COLO668 (cell line): ENCODE results near the gene MUSTN1.

Experiments
- DNase-seq: peaks from one replicate; lab custom pipeline; 2025; ENCODE audit not compliant: unreplicated experiment; lab: John Stamatoyannopoulos, UW

MUSTN1 gene

DNA sequence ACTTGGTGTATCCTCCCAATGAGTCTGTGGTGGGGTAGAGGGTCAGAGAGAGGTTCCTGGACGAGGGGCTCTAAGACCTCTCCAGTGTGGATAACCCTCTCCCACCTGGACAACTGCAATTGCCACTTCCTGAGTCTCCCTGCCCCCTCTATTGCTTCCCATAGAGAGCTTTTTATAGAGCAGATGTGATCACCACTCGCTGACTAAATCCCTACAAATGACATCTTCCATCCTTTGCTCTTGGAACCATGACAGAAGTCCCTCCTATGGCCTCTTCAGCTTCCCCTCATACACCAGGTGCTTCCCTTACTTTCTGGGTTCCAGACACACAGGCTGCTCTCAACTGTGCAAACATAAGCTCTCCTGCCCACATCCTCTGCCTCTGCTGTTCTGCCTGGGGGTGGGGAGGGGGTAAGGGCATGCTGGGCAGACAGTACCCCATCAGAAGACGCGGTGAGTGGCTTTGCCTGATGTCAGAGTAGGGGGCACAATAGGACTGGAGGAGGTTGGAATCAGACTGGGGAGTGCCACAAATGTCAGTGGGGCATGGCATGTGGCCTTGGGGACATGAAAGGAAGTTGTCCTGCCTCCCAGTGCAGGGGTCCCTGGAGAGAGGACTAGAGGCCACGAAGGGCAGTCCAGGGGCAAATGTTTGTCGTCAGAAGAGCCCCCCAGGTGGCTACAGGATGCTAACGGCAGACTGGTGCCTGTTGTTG, 25.0 kb downstream of the MUSTN1 start:
- peak; percentile 13 for DNase-seq

DNA sequence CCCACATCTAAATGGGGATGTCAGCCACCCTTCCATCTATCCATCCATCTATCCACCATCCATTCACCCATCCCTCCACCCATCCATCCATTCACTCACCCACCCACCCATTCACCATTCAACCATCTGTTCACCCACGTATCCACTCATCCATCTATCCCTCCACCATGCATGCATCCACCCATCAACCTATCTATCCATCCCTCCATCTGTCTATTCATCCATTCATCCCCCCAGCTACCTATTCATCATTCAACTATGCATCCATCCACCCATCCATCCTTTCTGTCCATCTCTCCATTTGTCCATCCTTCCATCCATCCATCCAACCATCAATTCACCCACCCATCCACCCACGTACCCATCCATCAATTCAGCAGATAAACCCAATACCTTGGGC, 25.7 kb downstream of the MUSTN1 start:
- no peak for DNase-seq

DNA sequence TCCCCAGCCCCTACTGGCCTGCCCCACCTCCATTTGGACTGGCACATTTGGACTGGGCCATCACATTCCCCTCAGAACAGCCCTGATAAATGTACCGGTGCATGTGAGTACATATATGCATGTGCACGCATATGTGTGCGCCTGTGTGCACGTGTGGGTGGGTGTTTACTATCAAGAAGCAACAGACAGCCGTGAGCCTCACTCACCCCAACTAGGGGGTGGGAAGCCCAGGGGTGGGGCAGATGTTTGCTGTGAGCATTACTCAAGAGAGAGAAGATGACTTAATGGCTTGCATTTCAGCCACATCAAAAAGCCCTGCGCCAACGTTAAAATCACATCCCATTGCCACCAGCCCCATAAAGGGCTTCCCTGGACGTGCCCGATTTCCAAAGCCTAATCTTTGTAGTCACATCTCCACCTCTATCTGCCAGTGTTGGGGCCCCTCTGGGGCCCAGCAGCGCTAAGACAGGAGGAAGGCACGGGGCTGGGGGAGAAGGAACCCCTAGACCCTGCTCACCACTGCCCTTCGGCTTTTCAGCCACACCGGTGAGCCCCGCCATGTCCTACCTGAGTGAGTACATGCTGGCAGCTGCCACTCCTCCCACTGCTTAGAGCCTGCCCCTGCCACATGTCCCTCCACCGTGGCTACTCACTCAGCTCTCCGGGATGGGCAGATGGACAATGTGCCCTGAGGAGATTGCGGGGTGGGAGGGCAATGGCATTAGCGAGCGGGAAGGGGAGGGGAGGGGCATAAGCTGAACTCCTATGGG, 29.4 kb downstream of the MUSTN1 start:
- no peak for DNase-seq

DNA sequence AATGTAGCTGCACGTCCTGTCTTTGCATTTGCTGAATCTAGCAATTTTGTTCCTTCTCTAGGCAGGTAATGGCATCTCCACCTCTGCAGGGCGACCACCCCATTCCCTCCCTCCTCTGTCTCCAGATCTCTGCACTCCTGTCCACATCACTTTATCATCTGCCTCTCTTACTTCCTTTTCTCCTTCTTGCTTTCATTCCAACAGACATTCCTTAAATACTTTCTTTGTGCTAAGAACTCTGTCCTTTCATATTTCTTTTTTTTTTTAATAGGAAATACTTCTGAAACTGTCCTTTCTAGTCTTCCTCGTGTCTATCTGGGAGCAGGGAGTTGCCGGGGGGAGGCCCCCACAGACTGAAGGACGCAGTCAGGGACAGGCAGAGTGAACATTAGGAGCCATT, 33.0 kb downstream of the MUSTN1 start:
- DNase-seq, result no peak

DNA sequence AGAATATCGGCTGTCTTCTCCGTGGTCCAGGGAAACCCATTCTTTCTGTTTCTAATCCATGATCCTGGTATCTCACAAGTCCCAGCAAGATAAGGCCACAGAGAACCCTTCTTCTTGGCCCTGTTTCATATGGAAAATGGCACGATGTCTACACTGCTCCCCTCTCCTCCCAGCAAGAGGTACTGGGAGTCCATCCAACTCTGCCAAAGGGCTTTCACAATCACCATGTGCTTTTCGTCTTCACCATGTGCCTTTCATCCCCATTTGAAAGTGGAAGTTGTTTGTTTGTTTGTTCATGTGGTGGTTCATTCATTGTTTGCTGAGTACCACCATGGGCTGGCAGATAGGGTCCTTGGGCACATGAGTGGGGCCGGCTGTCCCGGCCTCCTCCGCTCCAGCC, 34.7 kb downstream of the MUSTN1 start:
- DNase-seq, result no peak

DNA sequence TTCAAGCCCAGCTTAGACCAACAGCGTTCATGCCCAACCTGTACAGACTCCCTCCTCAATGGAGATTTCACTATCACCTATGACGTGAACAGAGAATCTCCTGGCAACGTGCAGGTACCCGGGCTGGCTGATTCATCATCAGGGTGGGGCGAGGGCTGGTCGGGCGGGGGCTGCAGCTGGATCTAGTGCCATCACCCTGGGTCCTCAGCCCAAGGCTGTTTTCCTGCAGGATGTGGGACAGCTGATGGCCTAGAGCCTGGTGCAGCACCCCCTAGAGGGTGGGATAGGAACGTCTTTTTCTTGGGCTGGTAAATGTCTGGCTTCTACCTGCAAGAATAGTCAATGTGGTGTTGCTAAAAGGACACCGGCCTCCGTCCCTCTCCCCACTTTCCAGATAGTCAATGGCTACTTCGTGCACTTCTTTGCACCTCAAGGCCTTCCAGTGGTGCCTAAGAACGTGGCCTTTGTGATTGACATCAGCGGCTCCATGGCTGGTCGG, 35.8 kb downstream of the MUSTN1 start:
- peak; percentile 35 for DNase-seq

DNA sequence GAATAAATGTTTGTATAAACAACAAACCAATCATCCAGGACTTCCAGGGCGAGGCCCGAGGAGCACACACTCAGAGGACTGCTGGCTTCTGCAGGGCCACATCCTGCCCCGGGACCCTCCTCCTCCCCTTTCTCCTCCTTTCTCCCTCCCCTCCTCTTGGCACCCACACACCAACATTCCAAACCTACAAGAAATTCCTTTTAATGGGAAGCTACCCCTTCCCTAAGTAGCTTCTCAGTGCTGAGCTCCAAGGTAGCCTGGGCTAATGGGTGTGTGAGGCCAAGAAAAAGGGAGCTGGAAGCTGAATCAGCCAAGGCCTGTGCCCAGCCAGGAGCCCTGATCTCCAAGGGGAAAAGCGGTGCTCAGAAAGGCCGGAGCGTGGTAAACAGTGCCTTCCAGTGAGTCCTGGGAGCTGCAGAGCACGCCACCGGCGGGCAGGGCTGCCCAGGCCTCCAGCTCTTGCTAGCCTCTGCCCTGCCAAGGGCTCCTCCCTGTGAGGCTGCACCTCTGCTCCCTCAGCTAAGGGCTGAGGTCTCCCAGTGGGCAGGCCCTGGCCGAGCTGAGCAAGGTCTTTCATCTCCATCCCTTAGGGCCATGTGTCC, 36.3 kb downstream of the MUSTN1 start:
- no peak for DNase-seq

DNA sequence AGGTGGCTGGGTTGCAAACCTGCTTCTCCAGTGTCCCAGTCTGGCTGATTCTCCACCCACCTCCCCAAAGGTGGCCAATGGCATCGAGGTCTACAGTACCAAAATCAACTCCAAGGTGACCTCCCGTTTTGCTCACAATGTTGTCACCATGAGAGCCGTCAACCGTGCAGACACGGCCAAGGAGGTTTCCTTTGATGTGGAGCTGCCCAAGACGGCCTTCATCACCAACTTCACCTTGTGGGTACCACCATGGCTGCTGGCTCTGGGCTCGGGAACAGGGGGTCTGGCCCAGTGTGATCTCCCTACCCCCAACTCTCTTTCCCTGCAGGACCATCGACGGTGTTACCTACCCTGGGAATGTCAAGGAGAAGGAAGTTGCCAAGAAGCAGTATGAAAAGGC, 38.4 kb downstream of the MUSTN1 start:
- DNase-seq, result no peak

DNA sequence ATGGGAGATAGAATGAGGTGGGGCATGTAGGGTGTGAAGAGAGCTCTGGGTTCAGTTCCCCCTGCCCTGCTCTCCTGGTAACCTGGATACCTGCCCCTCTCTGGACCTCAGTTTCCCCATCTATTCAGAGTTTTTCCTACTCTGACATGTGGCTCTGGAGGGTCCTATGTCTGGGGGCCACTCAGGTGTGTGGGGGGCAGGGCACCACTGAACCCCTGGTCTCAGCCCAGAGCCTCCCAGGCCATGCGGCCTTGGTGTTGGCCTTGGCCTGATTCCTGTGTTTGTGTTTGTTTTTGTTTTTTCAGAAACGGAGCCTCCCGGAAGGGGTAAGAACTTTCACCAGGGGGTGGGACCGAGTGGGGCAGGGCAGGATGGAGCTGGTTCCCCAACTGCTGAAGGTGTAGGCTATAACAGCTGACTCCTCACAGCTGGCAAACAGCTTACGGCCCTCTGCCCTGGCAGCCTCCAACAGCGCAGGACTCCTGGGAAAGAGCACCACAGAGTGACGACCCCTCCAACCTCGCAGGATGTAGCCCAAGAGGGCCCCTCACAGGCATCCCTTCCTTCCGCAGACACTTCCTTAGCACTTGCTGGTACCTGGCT, 39.4 kb downstream of the MUSTN1 start:
- no peak for DNase-seq

DNA sequence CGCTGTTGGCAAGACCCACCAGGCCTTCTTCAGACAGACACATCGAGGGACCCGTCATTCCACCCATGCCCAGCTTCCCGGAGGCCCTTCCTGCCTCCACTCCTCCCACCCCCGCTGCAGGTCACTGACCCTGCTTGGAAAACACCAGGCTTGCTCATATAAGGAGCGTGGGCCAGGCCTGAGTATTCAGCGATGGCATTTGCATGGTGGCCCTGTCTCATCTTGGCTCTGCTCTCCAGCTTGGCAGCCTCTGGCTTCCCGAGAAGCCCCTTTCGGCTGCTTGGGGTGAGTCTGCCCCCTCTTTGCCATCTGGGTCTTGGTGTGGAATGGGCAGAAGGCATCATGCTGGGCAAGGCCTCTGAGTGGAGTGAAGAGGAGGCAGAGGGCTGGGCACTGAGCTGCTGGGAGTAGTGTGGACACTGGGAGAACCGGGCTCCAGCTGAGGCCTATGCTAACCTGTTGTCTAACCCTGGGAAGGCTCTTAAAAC, 40.2 kb downstream of the MUSTN1 start, which contains the start of gene ITIH3:
Gene ITIH3 (plus strand): TSS at position 185 of the 488 bp plus-strand sequence. CDS start 8 bp downstream, at position 193.
- DNase-seq, result no peak

DNA sequence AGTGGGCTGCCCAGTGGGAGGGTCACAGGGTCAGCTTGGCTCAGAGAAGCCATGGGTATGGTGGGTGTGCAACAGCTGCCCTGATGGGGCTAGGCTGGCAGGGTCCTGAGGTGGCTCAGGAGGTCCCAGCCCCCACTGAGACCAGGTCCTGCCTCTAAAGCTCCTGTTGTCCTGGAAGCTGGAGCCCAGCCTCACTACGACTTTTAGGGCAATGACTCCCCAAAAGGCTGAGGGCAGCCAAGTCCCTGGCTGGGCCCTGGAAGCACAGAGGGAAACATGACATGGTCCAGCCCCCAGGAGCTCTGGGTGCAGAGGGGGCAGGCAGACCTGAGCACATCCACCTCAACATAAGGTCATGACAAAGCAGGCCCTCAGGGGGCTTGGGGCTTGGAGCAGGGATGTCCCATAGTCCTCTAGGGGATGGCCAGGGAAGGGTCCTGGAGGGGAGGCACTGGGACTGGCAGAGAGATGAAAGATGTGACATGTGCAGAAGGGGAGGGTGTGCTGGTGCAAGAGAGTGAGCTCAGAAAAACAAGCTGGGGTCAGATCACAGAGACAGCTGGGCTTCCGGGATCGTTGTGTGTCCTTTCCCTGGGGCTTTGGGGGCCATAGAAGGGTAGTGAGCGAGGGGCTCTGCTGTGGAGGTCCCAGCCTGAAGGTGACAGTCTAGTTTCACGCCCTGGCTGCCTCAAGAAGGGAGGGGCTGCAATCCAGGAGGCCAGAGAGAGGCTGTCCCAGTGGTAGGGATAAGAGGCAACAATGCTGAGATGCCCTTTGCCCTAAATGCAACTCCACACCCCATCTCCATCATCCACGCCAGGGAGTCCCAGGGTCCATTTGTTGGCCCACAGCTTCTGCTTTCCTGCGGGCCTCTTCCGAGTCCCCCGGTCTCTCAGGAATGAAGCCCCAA, 40.9 kb downstream of the MUSTN1 start:
- no peak for DNase-seq

DNA sequence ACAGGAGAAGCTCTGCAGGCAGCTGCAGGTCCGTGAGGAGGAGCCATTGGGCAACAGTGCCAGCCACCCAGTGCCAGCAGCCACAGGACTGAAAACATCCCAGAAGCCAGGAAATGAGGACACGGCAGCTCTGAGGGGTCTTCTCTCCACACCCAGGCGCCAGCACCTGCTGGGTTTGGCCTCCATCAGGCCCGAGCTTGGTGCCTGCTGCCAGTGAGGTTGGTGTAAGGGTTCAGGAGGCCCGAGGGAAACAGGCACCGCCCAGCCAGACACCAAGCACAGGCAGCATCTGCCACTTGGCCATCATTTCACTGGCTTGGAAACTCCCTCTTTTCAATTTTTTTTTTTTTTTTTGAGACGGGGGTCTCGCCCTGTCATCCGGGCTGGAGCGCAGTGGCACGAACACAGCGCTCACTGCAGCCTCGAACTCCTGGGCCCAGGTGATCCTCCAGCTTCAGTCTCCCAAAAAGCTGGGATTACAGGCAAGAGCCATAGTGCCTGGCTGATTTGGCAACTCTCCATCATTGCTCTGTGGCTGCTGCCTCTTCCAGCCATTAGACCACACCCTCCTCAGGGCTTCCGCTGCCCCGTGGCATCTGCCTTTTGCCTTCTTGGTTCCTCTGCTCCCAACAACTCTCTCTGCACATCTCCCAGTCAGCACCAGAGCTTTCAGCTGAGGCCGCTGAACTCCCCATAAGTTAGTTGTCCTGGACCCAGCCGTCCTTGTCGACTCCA, 41.7 kb downstream of the MUSTN1 start:
- DNase-seq, result no peak

DNA sequence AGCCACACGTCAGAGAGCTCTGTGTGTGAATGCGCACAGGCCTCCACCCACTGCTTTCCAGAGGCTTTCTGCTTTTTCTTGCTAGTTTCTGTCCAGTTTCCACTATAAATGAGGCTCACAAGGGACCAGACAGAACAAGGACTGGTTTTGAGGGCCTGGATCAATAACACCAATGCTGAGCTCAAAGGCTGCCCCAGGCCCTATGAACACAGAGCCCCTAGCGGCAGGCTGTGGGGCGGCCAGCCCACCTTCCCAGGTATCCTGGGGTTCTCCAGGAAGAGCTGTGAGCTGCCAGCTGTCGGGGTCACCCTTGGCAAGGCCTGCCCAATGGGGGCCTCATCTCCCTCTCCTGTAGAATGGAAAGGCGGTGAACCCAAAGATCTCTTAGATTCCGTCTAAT, 42.4 kb downstream of the MUSTN1 start:
- no peak for DNase-seq

DNA sequence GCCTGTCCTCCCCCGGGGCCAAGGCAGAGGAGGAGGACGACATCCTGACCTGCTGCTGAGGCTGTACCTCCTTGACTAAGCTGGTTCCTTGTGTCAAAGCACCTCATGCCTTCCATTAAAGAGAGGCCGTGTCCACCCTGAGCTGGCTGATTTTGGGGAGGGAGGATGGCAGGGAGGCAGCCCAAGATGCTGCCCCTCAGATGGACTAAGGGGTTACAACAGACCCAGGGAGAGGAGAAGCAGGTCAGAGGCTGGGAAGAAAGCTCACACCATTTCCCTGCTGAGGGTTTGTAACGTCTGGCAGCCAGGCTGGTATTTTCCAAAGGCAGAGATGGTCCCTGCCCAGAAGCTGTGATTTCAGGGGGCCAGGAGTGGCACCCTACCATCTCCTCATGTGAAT, 42.9 kb downstream of the MUSTN1 start:
- DNase-seq, result no peak

DNA sequence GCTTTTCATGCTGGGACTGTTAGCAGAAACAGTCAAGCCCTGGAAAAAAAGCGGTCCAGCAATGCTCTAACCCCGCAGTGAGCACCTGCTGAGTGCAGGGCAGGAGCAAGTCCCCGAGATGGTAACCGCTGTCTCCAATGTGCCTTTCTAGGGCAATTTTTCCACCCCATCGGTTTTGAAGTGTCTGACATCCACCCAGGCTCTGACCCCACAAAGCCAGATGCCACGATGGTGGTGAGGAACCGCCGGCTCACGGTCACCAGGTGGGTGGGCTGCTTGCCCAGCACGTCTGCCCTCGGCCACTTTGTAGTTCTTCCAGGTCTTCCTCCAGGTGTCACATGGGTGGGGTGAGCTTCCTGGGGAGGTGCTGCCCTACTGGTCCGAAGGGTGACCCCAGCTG, 43.5 kb downstream of the MUSTN1 start:
- DNase-seq, result no peak

DNA sequence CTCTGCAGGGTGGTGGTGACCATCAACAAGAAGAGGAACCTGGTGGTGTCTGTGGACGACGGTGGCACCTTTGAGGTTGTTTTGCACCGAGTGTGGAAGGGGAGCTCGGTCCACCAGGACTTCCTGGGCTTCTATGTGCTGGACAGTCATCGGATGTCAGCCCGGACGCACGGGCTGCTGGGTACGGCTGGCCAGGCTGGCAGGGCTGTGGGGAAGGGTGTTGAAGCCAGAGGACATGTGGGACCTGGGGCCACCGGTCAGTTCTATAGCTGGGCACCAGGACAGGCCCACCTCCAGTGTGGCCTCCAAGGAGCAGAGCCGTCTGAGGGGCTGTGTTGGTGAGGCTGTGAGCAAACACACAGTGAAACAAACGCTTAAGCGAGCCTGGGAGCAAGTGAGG, 44.1 kb downstream of the MUSTN1 start:
- no peak for DNase-seq

DNA sequence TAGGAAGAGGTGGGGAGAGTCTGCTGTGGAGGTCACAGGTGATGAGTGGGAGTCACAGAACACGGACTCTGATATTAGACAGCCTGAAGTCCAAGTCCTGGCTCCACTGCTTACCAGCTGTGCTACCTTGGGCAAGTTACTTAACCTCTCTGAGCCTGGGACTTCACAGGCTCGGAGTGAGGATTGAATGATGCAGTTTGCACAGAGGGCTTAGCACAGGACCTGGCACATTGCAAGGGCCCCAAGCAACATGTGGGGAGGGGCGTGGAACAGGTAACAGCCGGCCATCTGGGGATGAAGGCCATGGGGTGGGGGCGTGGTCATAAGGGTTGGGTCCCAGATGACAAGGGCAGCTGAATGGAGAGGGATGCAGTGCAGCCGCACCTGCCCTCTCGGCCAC, 44.5 kb downstream of the MUSTN1 start:
- DNase-seq, result no peak

DNA sequence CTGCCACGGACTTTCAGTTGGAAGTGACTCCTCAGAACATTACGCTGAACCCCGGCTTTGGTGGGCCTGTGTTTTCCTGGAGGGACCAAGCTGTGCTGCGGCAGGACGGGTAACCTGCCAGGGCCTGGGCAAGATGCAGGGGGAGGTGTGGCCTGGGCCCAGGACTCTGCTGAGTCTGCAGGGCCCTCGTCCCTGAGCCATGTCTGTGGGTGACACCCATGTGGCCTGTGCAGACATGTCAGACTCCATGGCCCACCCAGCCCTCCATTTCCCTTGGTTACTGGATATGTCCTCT, 45.1 kb downstream of the MUSTN1 start:
- DNase-seq, result no peak

DNA sequence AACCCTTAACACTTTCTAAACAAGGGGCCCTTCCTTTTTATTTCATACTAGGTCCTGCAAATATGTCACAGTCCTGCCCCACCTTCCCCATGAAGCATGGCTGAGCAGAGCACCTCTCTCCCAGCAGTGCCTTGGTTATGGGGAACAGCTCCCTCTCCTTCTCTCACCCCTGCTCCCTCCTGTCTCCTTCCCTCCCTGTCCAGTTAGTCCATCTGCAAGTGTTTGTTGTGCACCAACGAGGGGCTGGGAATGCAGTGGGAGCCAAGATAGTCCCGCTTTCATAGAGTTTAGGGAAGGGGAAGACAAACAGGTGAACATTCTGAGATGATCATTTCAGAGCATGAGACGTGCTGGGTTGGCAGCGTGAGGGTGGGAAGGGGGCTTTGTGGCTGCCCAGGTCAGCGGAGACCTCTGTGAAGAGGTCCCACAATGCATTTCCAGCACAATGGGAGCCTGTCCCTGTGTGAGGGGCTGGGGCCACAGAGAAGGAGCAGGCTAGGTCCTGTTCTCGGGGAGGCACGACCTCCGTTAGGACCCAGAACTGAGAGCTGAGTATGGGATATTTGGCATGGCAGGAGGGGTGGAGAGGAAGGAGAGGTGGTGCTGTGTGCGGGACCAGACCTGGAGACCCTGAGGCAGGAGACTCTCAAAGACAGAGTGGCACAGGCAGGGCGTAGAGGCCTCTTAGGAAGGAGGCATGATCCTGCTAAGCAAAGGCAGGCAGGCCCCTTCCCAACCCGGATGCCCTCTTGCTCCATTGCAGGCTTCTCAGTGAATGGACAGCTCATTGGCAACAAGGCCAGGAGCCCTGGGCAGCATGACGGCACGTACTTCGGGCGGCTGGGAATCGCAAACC, 45.7 kb downstream of the MUSTN1 start:
- no peak for DNase-seq
